Activated gamma-delta T cell treated with anti-CD3 and anti-CD28 coated beads, Interleukin-2, amount 50 U/mL, for 16 hours (primary cell): ENCODE data around the gene SBNO2.

Source experiments
- DNase-seq: peaks from one replicate; pipeline ENCODE4 v3.0.0-alpha.2; 2020; ENCODE audit warnings: low read depth

Gene SBNO2

DNA sequence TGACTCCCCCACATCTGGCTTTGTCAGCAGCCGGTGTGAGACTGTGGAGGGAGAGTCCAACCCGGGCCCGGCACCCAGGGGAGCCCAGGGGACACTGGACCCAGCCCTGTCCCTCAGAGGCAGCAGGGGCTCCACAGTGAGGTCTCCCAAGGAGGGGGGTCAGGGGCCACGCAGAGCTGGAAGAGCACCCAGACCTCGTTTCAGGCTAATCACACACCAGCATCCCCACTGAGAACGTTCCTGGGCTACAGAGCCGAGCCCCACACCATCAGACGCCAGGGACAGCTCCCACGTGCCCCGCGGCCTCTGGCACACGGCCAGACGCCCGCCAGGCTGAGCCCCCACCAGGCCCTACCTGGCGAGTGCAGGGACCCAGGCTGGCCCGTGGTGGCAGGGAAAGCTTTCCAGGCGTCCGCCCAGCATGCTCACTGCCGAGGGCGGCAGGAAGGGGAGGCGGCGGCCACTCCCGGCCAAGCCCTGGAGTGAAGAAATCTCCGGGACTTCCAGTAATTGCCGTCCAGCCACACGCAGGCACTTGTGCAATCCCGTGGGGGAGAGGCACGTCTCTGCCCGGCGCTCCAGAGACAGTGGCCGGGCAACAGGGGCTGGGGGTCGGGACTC lies 19.2 kb downstream of the SBNO2 start:
- DNase-seq, result no peak

GRCh38 chr19:1153891-1154730 lies 20.0 kb downstream of the SBNO2 start:
- no peak for DNase-seq

DNA sequence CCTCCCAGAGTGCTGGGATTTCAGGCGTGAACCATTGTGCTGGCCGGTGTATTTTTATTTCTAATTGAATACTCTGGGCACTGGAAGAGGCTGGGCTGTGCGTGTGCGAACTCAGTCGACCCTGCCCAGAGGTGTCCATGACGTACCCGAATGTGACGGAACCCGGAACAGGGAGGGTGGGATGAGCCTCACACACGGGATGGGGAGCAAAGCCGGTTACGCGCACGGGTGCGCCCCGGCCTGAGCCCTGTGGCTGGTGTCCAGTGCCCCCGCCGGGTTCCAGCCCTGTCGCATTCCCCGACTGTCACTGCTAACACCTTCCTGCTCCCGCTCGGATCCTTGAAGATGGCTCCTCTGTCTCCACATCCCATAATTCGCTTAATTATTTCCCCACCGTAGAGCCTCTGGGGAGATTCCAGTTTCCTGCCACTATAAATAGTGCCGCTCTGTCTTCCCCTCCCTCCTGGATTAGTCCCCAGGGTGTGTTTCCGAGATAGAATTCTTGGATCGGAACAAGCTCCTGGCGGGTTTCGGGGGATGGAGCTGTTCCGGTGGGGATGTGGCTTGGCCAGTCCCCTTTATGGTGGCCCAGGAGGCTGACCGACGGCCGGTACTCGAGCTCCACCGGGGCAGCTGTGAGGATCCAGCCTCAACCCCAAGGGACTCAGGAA lies 22.0 kb downstream of the SBNO2 start:
- DNase-seq, result no peak

GRCh38 chr19:1151037-1151724 lies 22.9 kb downstream of the SBNO2 start:
- DNase-seq, result no peak

- no peak for DNase-seq
Measured at GRCh38 chr19:1150333-1151036, 23.6 kb downstream of the SBNO2 start.

- no peak for DNase-seq
Measured at GRCh38 chr19:1149259-1150045, 24.6 kb downstream of the SBNO2 start.

- no peak for DNase-seq
Measured at GRCh38 chr19:1147934-1148549, 26.0 kb downstream of the SBNO2 start.

GRCh38 chr19:1146858-1147780 lies 26.9 kb downstream of the SBNO2 start:
- no peak for DNase-seq

DNA sequence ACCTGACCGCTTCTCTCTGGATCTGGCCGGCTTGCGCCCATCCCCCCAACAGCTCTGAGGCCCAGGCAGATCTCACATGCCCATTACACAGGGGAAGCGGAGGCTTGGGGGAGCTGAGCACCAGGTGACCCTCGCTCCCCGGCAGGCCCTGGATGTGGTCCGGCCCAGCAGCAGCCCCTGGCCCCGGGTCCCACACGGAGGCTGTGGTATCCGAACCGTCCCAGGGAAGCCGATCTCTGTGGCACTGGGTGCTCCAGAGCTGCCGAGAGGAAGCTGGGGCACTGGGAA lies 27.7 kb downstream of the SBNO2 start:
- no peak for DNase-seq

DNA sequence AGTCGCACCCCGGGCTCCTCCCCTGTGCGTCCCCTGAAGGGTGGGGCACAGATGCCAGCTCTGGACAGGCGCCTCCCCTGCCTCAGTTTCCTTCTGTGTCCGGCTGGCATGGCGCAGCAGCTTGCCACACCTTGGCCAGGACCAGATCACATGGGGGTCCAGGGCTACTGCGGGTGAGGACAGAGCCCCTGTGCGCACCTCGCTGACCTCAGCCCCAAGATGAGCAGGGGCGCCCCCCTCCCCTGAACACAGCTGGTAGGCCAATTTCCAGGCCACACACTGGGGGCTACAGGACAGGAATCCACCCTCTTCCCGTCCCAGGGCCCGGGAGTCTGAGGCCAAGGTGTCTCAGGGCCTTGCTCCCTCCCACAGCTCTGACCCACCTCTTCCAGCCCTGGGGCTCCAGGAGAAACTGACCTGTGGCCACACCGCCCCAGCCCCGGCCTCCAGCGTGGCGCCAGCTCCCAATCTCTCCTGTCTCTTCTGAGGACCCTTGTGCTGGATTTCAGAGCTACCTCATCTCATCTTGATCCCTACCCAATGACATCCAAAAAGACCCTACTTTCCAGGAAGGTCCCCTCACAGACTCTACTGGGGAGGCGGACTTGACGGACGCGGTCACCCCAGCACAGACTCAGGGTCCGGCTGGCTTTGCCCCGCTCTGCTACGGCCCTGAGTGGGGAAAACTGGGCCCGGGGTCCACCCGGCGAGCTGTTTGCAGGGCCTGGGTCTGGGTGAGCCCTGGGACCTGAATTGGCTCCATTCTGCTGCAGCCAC lies 28.2 kb downstream of the SBNO2 start:
- no peak for DNase-seq

DNA sequence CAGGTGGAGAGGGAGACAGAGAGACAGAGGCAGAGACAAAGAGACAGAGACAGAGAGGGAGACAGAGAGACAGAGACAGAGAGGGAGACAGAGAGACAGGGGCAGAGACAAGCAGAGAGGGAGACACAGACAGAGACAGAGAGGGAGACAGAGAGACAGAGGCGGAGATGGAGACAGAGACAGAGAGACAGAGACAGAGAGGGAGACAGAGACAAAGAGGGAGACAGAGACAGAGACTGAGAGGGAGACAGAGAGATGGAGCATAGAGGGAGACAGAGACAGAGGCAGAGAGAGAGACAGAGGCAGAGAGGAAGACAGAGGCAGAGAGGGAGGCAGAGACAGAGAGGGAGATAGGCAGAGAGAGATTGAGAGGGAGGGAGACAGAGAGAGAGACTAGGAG lies 29.3 kb downstream of the SBNO2 start:
- DNase-seq, result no peak

- DNase-seq, result no peak
Measured at GRCh38 chr19:1143828-1144399, 30.2 kb downstream of the SBNO2 start.

- DNase-seq, result no peak
Measured at GRCh38 chr19:1141944-1142343, 32.1 kb downstream of the SBNO2 start.

DNA sequence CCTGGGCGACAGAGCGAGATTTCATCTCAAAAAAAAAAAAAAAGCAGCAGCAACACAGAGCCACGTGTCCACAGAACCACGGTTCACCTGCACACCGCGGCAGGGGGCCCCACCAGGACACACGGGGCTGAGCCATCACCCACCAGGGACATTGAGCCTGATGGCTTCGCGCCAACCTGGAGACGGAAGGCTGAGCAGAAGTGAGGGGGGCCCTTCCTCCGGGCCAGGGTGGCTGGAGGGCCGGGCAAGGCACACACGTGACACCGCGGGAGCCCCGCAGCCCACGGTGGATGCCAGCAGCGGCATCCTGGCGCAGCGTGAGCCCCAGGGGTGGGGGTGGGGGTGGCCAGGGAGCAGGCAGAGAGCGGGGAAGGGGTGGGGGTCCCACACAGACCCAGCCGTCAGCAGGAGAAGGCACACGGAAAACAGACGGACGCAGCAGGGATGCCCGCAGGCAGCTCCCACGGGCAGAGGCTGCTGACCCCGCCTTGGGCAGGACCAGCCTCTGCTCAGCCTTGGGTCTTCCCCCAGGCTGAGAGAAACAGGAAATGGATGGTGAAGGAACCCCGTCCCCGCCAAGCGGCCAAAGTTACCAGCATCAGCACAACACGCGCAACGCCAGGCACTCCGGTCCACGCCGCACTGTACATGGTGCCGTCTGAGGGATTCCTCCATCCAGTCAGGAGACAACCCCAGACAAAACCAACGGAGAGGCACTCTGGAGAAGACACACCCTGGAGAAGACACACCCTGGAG lies 33.6 kb downstream of the SBNO2 start:
- no peak for DNase-seq

GRCh38 chr19:1139126-1139525 lies 34.9 kb downstream of the SBNO2 start:
- no peak for DNase-seq

- DNase-seq, result no peak
Measured at GRCh38 chr19:1138121-1138520, 35.9 kb downstream of the SBNO2 start.

- no peak for DNase-seq
Measured at GRCh38 chr19:1136621-1137317, 37.3 kb downstream of the SBNO2 start.
